ENCODE data around the gene LRRC63. TPM values are rescaled to one million over a fixed set of nuclear protein-coding genes. Genes with fewer than 3 reads are reported as not detected.
A peak's percentile ranks its signal among the peaks of the same experiment; 100 is the strongest.
"Not testable (repeated sequence)": the region's sequence is repeated elsewhere in the genome, so short reads cannot be mapped to it uniquely, and the experiment has no call there.

LRRC63 gene
- total RNA-seq, 1 experiment from 2014 or later: not detected

GRCh38 chr13:46278474-46278873, 66.7 kb downstream of the LRRC63 start:
- no peaks in the 10 kb centered on the region for H3K9me3 ChIP-seq (ENCODE audit: low read length)
- no peaks in the 10 kb centered on the region for H4K20me1 ChIP-seq (ENCODE audit: insufficient read depth, low read depth, low read length)
- H3K27me3 ChIP-seq (ENCODE audit: low read length): no peaks in the 10 kb centered on the region
- no peak overlapping the region for H3K4me2 ChIP-seq (ENCODE audit: low read depth, low read length, poor library complexity, severe bottlenecking)
- H3K9ac ChIP-seq (ENCODE audit: low read length): no peak overlapping the region
- H3K4me3 ChIP-seq (ENCODE audit: low read length): no peak overlapping the region
- H3K27ac ChIP-seq (ENCODE audit: low read length): no peak overlapping the region
- H3K9me2 ChIP-seq (replicated peaks; ENCODE audit: insufficient read depth, low read length): no peaks in the 10 kb centered on the region
- no peaks in the 10 kb centered on the region for H3K79me2 ChIP-seq (ENCODE audit: low read length)
- H2AFZ ChIP-seq (ENCODE audit: low read length): no peak overlapping the region
- no peak for DNase-seq
- no peaks in the 10 kb centered on the region for H3K4me1 ChIP-seq (ENCODE audit: low read length)
- no peaks in the 10 kb centered on the region for H3K36me3 ChIP-seq (ENCODE audit: insufficient read depth, low read length)

GRCh38 chr13:46281779-46282178, 70.1 kb downstream of the LRRC63 start:
- H3K9ac ChIP-seq (ENCODE audit: low read length): no peak overlapping the region
- H3K4me2 ChIP-seq (ENCODE audit: low read depth, low read length, poor library complexity, severe bottlenecking): no peak overlapping the region
- H3K4me3 ChIP-seq (ENCODE audit: low read length): no peak overlapping the region

GRCh38 chr13:46283912-46284824, 72.4 kb downstream of the LRRC63 start:
- not testable (repeated sequence) for H2AFZ ChIP-seq (ENCODE audit: low read length); H3K27ac ChIP-seq (ENCODE audit: low read length); H3K4me3 ChIP-seq (ENCODE audit: low read length); DNase-seq; H3K9ac ChIP-seq (ENCODE audit: low read length); H3K9me3 ChIP-seq (ENCODE audit: low read length); H4K20me1 ChIP-seq (ENCODE audit: insufficient read depth, low read depth, low read length); H3K79me2 ChIP-seq (ENCODE audit: low read length); H3K27me3 ChIP-seq (ENCODE audit: low read length); H3K36me3 ChIP-seq (ENCODE audit: insufficient read depth, low read length); H3K4me1 ChIP-seq (ENCODE audit: low read length); H3K9me2 ChIP-seq (replicated peaks; ENCODE audit: insufficient read depth, low read length); H3K4me2 ChIP-seq (ENCODE audit: low read depth, low read length, poor library complexity, severe bottlenecking)

More at GRCh38 chr13:46281779-46282178, 70.1 kb downstream of the LRRC63 start:
- Histone ChIP-seq H3K27ac (ENCODE audit: low read length) (no peak overlapping the region), H3K9me3 (ENCODE audit: low read length) (no peaks in the 10 kb centered on the region), H4K20me1 (ENCODE audit: insufficient read depth, low read depth, low read length) (no peaks in the 10 kb centered on the region), H3K79me2 (ENCODE audit: low read length) (no peaks in the 10 kb centered on the region), H2AFZ (ENCODE audit: low read length) (no peak overlapping the region), H3K27me3 (ENCODE audit: low read length) (no peaks in the 10 kb centered on the region), H3K4me1 (ENCODE audit: low read length) (no peaks in the 10 kb centered on the region), H3K36me3 (ENCODE audit: insufficient read depth, low read length) (no peaks in the 10 kb centered on the region), H3K9me2 (replicated peaks; ENCODE audit: insufficient read depth, low read length) (no peaks in the 10 kb centered on the region)
- no peak for DNase-seq

GRCh38 chr13:46286972-46287371, 75.2 kb downstream of the LRRC63 start:
- Histone ChIP-seq H3K4me2 (ENCODE audit: low read depth, low read length, poor library complexity, severe bottlenecking) (no peak overlapping the region), H4K20me1 (ENCODE audit: insufficient read depth, low read depth, low read length) (no peaks in the 10 kb centered on the region), H3K9me2 (replicated peaks; ENCODE audit: insufficient read depth, low read length) (no peaks in the 10 kb centered on the region), H3K4me3 (ENCODE audit: low read length) (no peak overlapping the region), H3K36me3 (ENCODE audit: insufficient read depth, low read length) (no peaks in the 10 kb centered on the region), H2AFZ (ENCODE audit: low read length) (no peak overlapping the region), H3K79me2 (ENCODE audit: low read length) (no peaks in the 10 kb centered on the region), H3K9me3 (ENCODE audit: low read length) (no peaks in the 10 kb centered on the region), H3K9ac (ENCODE audit: low read length) (no peak overlapping the region), H3K27me3 (ENCODE audit: low read length) (no peaks in the 10 kb centered on the region), H3K4me1 (ENCODE audit: low read length) (no peaks in the 10 kb centered on the region), H3K27ac (ENCODE audit: low read length) (no peak overlapping the region)
- DNase-seq: no peak

- Histone ChIP-seq H3K4me3 (ENCODE audit: low read length) (no peak overlapping the region), H3K9me2 (replicated peaks; ENCODE audit: insufficient read depth, low read length) (no peaks in the 10 kb centered on the region), H3K27me3 (ENCODE audit: low read length) (no peaks in the 10 kb centered on the region), H2AFZ (ENCODE audit: low read length) (no peak overlapping the region), H3K36me3 (ENCODE audit: insufficient read depth, low read length) (no peaks in the 10 kb centered on the region), H3K4me1 (ENCODE audit: low read length) (no peaks in the 10 kb centered on the region), H3K27ac (ENCODE audit: low read length) (no peak overlapping the region), H3K9me3 (ENCODE audit: low read length) (no peaks in the 10 kb centered on the region), H3K9ac (ENCODE audit: low read length) (no peak overlapping the region), H4K20me1 (ENCODE audit: insufficient read depth, low read depth, low read length) (no peaks in the 10 kb centered on the region), H3K79me2 (ENCODE audit: low read length) (no peaks in the 10 kb centered on the region), H3K4me2 (ENCODE audit: low read depth, low read length, poor library complexity, severe bottlenecking) (no peak overlapping the region)
- peak; percentile 80 for DNase-seq
Measured at GRCh38 chr13:46288570-46289259, 77.0 kb downstream of the LRRC63 start.

GRCh38 chr13:46289260-46289955, 77.7 kb downstream of the LRRC63 start:
- H3K27me3 ChIP-seq (ENCODE audit: low read length): no peaks in the 10 kb centered on the region
- no peaks in the 10 kb centered on the region for H3K36me3 ChIP-seq (ENCODE audit: insufficient read depth, low read length)
- H3K9me2 ChIP-seq (replicated peaks; ENCODE audit: insufficient read depth, low read length): no peaks in the 10 kb centered on the region
- no peak overlapping the region for H3K4me2 ChIP-seq (ENCODE audit: low read depth, low read length, poor library complexity, severe bottlenecking)
- no peak overlapping the region for H3K4me3 ChIP-seq (ENCODE audit: low read length)
- DNase-seq: no peak
- H3K9me3 ChIP-seq (ENCODE audit: low read length): no peaks in the 10 kb centered on the region
- no peaks in the 10 kb centered on the region for H3K4me1 ChIP-seq (ENCODE audit: low read length)
- no peak overlapping the region for H3K9ac ChIP-seq (ENCODE audit: low read length)
- H4K20me1 ChIP-seq (ENCODE audit: insufficient read depth, low read depth, low read length): no peaks in the 10 kb centered on the region
- H3K27ac ChIP-seq (ENCODE audit: low read length): no peak overlapping the region
- H2AFZ ChIP-seq (ENCODE audit: low read length): no peak overlapping the region
- no peaks in the 10 kb centered on the region for H3K79me2 ChIP-seq (ENCODE audit: low read length)

GRCh38 chr13:46290434-46290833, 78.7 kb downstream of the LRRC63 start:
- DNase-seq: no peak
- no peaks in the 10 kb centered on the region for H3K79me2 ChIP-seq (ENCODE audit: low read length)
- no peak overlapping the region for H2AFZ ChIP-seq (ENCODE audit: low read length)
- no peak overlapping the region for H3K9ac ChIP-seq (ENCODE audit: low read length)
- H3K36me3 ChIP-seq (ENCODE audit: insufficient read depth, low read length): no peaks in the 10 kb centered on the region
- no peaks in the 10 kb centered on the region for H4K20me1 ChIP-seq (ENCODE audit: insufficient read depth, low read depth, low read length)
- no peaks in the 10 kb centered on the region for H3K9me2 ChIP-seq (replicated peaks; ENCODE audit: insufficient read depth, low read length)
- H3K4me2 ChIP-seq (ENCODE audit: low read depth, low read length, poor library complexity, severe bottlenecking): no peak overlapping the region
- no peak overlapping the region for H3K4me3 ChIP-seq (ENCODE audit: low read length)
- no peaks in the 10 kb centered on the region for H3K9me3 ChIP-seq (ENCODE audit: low read length)
- no peak overlapping the region for H3K27ac ChIP-seq (ENCODE audit: low read length)
- H3K4me1 ChIP-seq (ENCODE audit: low read length): no peaks in the 10 kb centered on the region
- H3K27me3 ChIP-seq (ENCODE audit: low read length): no peaks in the 10 kb centered on the region

GRCh38 chr13:46293436-46293835, 81.7 kb downstream of the LRRC63 start:
- Histone ChIP-seq H3K4me2 (ENCODE audit: low read depth, low read length, poor library complexity, severe bottlenecking) (no peak overlapping the region), H4K20me1 (ENCODE audit: insufficient read depth, low read depth, low read length) (no peaks in the 10 kb centered on the region), H3K9me2 (replicated peaks; ENCODE audit: insufficient read depth, low read length) (no peaks in the 10 kb centered on the region), H2AFZ (ENCODE audit: low read length) (no peak overlapping the region), H3K36me3 (ENCODE audit: insufficient read depth, low read length) (no peaks in the 10 kb centered on the region), H3K4me3 (ENCODE audit: low read length) (no peak overlapping the region), H3K9me3 (ENCODE audit: low read length) (no peaks in the 10 kb centered on the region), H3K4me1 (ENCODE audit: low read length) (no peaks in the 10 kb centered on the region), H3K27ac (ENCODE audit: low read length) (no peak overlapping the region), H3K79me2 (ENCODE audit: low read length) (no peaks in the 10 kb centered on the region), H3K9ac (ENCODE audit: low read length) (no peak overlapping the region), H3K27me3 (ENCODE audit: low read length) (no peaks in the 10 kb centered on the region)
- no peak for DNase-seq

Measured in Karpas-422 (cell line).